ENCODE data around the gene PSAT1. TPM values are rescaled to one million over a fixed set of nuclear protein-coding genes. Genes with fewer than 3 reads are reported as not detected.
A peak's percentile ranks its signal among the peaks of the same experiment; 100 is the strongest.

The PSAT1 gene
- total RNA-seq = 10 to 100 TPM; 15.9 to 39.4 TPM
- 10 to 100 TPM; 24.9 to 43.7 (median 30.5) TPM for polyA plus RNA-seq (ENCODE audit: insufficient read length in 6 of 6)
- long read RNA-seq, donor 1, transcript PSAT1-202 (9 exons, 2,188 nt) = major isoform, 16 of 27 reads
- long read RNA-seq, donor 1, partial matches to known transcripts = 11 of 27 reads
- long read RNA-seq, donor 1, other reads (novel, unspliced or antisense) = 0 of 27 reads
- long read RNA-seq, donor 2, transcript PSAT1-202 (9 exons, 2,188 nt) = major isoform, 14 of 14 reads
- long read RNA-seq, donor 2, partial matches to known transcripts = 0 of 14 reads
- long read RNA-seq, donor 2, other reads (novel, unspliced or antisense) = 0 of 14 reads
- long read RNA-seq, donor 3, transcript PSAT1-202 (9 exons, 2,188 nt) = major isoform, 9 of 9 reads
- long read RNA-seq, donor 3, partial matches to known transcripts = 0 of 9 reads
- long read RNA-seq, donor 3, other reads (novel, unspliced or antisense) = 0 of 9 reads
- long read RNA-seq, donor 4, partial matches to known transcripts = 0 of 5 reads
- long read RNA-seq, donor 4, other reads (novel, unspliced or antisense) = 1 of 5 reads
- long read RNA-seq, donor 5, transcript PSAT1-202 (9 exons, 2,188 nt) = major isoform, 14 of 21 reads
- long read RNA-seq, donor 5, partial matches to known transcripts = 7 of 21 reads
- long read RNA-seq, donor 5, other reads (novel, unspliced or antisense) = 0 of 21 reads
- long read RNA-seq, donor 6, transcript PSAT1-202 (9 exons, 2,188 nt) = major isoform, 15 of 15 reads
- long read RNA-seq, donor 6, partial matches to known transcripts = 0 of 15 reads
- long read RNA-seq, donor 6, other reads (novel, unspliced or antisense) = 0 of 15 reads
- long read RNA-seq, donor 7, transcript PSAT1-202 (9 exons, 2,188 nt) = major isoform, 7 of 14 reads
- long read RNA-seq, donor 7, partial matches to known transcripts = 7 of 14 reads
- long read RNA-seq, donor 7, other reads (novel, unspliced or antisense) = 0 of 14 reads
- long read RNA-seq, donor 8, transcript PSAT1-202 (9 exons, 2,188 nt) = major isoform, 8 of 19 reads
- long read RNA-seq, donor 8, partial matches to known transcripts = 11 of 19 reads
- long read RNA-seq, donor 8, other reads (novel, unspliced or antisense) = 0 of 19 reads
- long read RNA-seq, donor 9 = 0 reads
- long read RNA-seq, donor 10, transcript PSAT1-202 (9 exons, 2,188 nt) = major isoform, 6 of 7 reads
- long read RNA-seq, donor 10, partial matches to known transcripts = 0 of 7 reads
- long read RNA-seq, donor 10, other reads (novel, unspliced or antisense) = 1 of 7 reads
- long read RNA-seq, donor 11, transcript PSAT1-201 (8 exons, 1,411 nt) = minor isoform, 5 of 209 reads
- long read RNA-seq, donor 11, transcript PSAT1-202 (9 exons, 2,188 nt) = major isoform, 110 of 209 reads
- long read RNA-seq, donor 11, partial matches to known transcripts = 94 of 209 reads
- long read RNA-seq, donor 11, other reads (novel, unspliced or antisense) = 0 of 209 reads
- long read RNA-seq, donor 12, transcript PSAT1-202 (9 exons, 2,188 nt) = major isoform, 9 of 19 reads
- long read RNA-seq, donor 12, partial matches to known transcripts = 10 of 19 reads
- long read RNA-seq, donor 12, other reads (novel, unspliced or antisense) = 0 of 19 reads

- H3K4me3 ChIP-seq = peak within 1 kb of the TSS; percentile 51 to 63
- DNase-seq = peak; percentile 79 to 93 (median 90)
- no peaks in the 10 kb centered on the region for H3K9me3 ChIP-seq
- peaks cover 12 to 25% of the 10 kb centered on the region in 2 donors for H3K4me1 ChIP-seq
- intact Hi-C loops (cut with DNase I) = no loop called here
- ATAC-seq = peak; percentile 96
- peaks cover 0 to 6% of the 10 kb centered on the region in 2 donors for H3K36me3 ChIP-seq
- peaks cover 4 to 56% of the 10 kb centered on the region in 2 donors for H3K27me3 ChIP-seq
- H3K27ac ChIP-seq = peak within 1 kb of the TSS; percentile 39 to 53
- TF ChIP-seq CTCF (IDR thresholded peaks at IDR 0.05) = no peak
Measured at GRCh38 chr9:78296893-78297671, at the start of gene PSAT1. TSS of gene PSAT1 (plus strand) at chr9:78297125. CDS start at chr9:78297211, 86 bp downstream.

- DNase-seq (no peak), ATAC-seq (no peak)
- H3K4me3 ChIP-seq = no peak overlapping the region
- H3K9me3 ChIP-seq = no peaks in the 10 kb centered on the region
- no peak for TF ChIP-seq CTCF (IDR thresholded peaks at IDR 0.05)
- H3K27ac ChIP-seq = no peak overlapping the region
- H3K27me3 ChIP-seq = no peaks in the 10 kb centered on the region
- no peaks in the 10 kb centered on the region for H3K4me1 ChIP-seq
- intact Hi-C loops (cut with DNase I) = no loop called here
- H3K36me3 ChIP-seq = peaks cover 0 to 49% of the 10 kb centered on the region in 2 donors
Measured at GRCh38 chr9:78248635-78249034, 48.3 kb upstream of the PSAT1 start.

DNA sequence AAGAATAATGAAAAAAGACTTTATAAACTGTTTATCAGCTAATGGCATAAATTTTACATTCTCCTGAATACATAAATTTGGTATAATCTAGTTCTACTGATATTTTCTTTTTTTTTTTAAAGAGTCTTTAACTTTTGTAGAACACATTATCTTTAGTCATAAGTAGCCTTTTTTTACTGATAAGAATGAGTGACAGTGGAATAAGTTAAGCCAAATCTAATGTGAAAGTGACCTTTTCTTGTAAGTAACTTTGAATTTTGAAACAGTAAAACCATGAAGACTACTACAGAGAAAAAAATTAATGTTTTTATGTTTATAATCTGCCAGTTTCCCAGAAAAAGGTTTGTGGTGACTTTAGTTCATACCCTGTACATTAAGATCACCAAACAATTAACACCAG, 47.4 kb upstream of the PSAT1 start:
- no peak for DNase-seq
- ATAC-seq = no peak
- Histone ChIP-seq H3K4me1 (no peaks in the 10 kb centered on the region), H3K27ac (no peak overlapping the region), H3K9me3 (no peaks in the 10 kb centered on the region), H3K36me3 (peaks cover 0 to 43% of the 10 kb centered on the region in 2 donors), H3K4me3 (no peak overlapping the region), H3K27me3 (no peaks in the 10 kb centered on the region)
- intact Hi-C loops (cut with DNase I) = no loop called here
- no peak for TF ChIP-seq CTCF (IDR thresholded peaks at IDR 0.05)

DNA sequence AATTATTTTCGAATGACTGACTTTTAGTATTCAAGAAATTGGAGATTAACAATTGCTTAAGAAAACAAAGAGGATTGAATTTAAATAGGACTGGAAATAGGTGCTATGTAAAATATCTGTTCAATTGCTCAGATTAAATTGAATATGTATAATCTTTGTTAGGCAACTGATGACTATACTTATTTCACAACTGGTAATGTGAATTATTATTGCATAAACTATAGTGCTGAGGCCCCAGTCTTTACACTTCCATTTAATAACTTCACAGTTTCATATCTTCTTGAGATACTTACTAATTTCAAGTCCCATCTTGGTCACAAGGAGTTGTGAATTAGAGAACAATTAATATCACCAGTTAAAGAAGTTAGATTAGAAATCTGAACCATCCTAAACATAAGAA, 44.3 kb upstream of the PSAT1 start:
- intact Hi-C loops (cut with DNase I) = no loop called here
- no peak overlapping the region for H3K4me3 ChIP-seq
- no peak for TF ChIP-seq CTCF (IDR thresholded peaks at IDR 0.05)
- no peak overlapping the region for H3K27ac ChIP-seq
- DNase-seq (no peak), ATAC-seq (no peak)
- no peaks in the 10 kb centered on the region for H3K9me3 ChIP-seq
- H3K4me1 ChIP-seq = no peaks in the 10 kb centered on the region
- no peaks in the 10 kb centered on the region for H3K27me3 ChIP-seq
- H3K36me3 ChIP-seq = peaks cover 0 to 41% of the 10 kb centered on the region in 2 donors
